HTERT RPE-1 (cell line): ENCODE results near the gene PAX1.

Source experiments
- in situ Hi-C: fragments of 300-500 bp; cut with MboI; formaldehyde crosslinking; loops from 4 replicates; pipeline ENCODE4 v1.14.3; 2020; ENCODE audit warnings: low sequenced_read_pairs

Gene PAX1

GRCh38 chr20:21725892-21726291, 20.4 kb downstream of the PAX1 start:
- in situ Hi-C loops: no loop called here

- in situ Hi-C loops: no loop called here
Measured at GRCh38 chr20:21729316-21729715, 23.9 kb downstream of the PAX1 start.

- in situ Hi-C loops: no loop called here
Measured at GRCh38 chr20:21739161-21739560, 33.7 kb downstream of the PAX1 start.

- in situ Hi-C loops: no loop called here
Measured at GRCh38 chr20:21739682-21740081, 34.2 kb downstream of the PAX1 start.

GRCh38 chr20:21741266-21741665, 35.8 kb downstream of the PAX1 start:
- in situ Hi-C loops: no loop called here

- in situ Hi-C loops: no loop called here
Measured at GRCh38 chr20:21762646-21763045, 57.2 kb downstream of the PAX1 start.

GRCh38 chr20:21767200-21767738, 61.8 kb downstream of the PAX1 start:
- in situ Hi-C loops: no loop called here

- in situ Hi-C loops: no loop called here
Measured at GRCh38 chr20:21767739-21768223, 62.3 kb downstream of the PAX1 start.
